CD4-positive, alpha-beta T cell (primary cell): ENCODE data around the gene GARIN5B. TPM values are rescaled to one million over a fixed set of nuclear protein-coding genes. Genes with fewer than 3 reads are reported as not detected.

ENCODE experiments used
- ATAC-seq: fragments of 200-7000 bp; cut with Tn5 transposase; one replicate; pipeline ENCODE4 v1.10.0; 2022; ENCODE audit warnings: mild to moderate bottlenecking; ENCODE audit not compliant: poor library complexity
- CTCF ChIA-PET: fragments of 350-600 bp; sonication (Branson Sonifier 250); formaldehyde crosslinking; loops from one replicate; lab custom pipeline; 2021; ENCODE audit warnings: antibody characterized with exemption, inconsistent platforms; lab: Charles Lee
- POLR2A ChIA-PET: fragments of 350-600 bp; sonication (Branson Sonifier 250); formaldehyde crosslinking; loops from one replicate; lab custom pipeline; 2021; ENCODE audit warnings: antibody characterized with exemption, inconsistent platforms; lab: Charles Lee
- DNase-seq, 14 experiments: peaks; one replicate each; pipeline ENCODE4 v3.0.0-alpha.2; 2013 to 2020; ENCODE audit warnings: mixed read lengths in 2 of 14
- H3K27ac ChIP-seq, 2 donors: one replicate each; pipeline versions ENCODE4 v1.5.1 to v1.7.0; 2013; ENCODE audit warnings: low read length in 2 of 2, low read depth in 1 of 2, mild to moderate bottlenecking in 1 of 2
- H3K27me3 ChIP-seq, 2 experiments: 1 replicate in 1 of 2; 2 replicates in 1 of 2; pipeline versions ENCODE4 v1.6.1 to v1.7.0; 2013; ENCODE audit warnings: low read length in 2 of 2, control low read depth in 1 of 2, mild to moderate bottlenecking in 1 of 2, moderate library complexity in 1 of 2; ENCODE audit not compliant: insufficient read depth in 2 of 2, control insufficient read depth in 1 of 2
- H3K36me3 ChIP-seq: one replicate; pipeline ENCODE4 v1.6.1; 2013; ENCODE audit warnings: low read length, control low read depth; ENCODE audit not compliant: insufficient read depth
- H3K4me1 ChIP-seq: one replicate; pipeline ENCODE4 v1.6.1; 2013; ENCODE audit warnings: low read length, control low read depth; ENCODE audit not compliant: insufficient read depth
- H3K4me3 ChIP-seq: one replicate; pipeline ENCODE4 v1.5.1; 2013; ENCODE audit warnings: mild to moderate bottlenecking, low read length, moderate library complexity
- H3K9me3 ChIP-seq, 2 experiments: 1 replicate in 1 of 2; 2 replicates in 1 of 2; pipeline versions ENCODE4 v1.6.1 to v1.7.0; 2013; ENCODE audit warnings: low read length in 2 of 2, mild to moderate bottlenecking in 2 of 2, control low read depth in 1 of 2, moderate library complexity in 1 of 2; ENCODE audit not compliant: control insufficient read depth in 1 of 2, insufficient read depth in 1 of 2
- H3K27ac Mint-ChIP-seq: one replicate; pipeline ENCODE4 v1.8.0; 2020; ENCODE audit warnings: mixed read lengths
- H3K27me3 Mint-ChIP-seq: one replicate; pipeline ENCODE4 v1.8.0; 2021; ENCODE audit warnings: mixed read lengths
- H3K36me3 Mint-ChIP-seq: one replicate; pipeline ENCODE4 v1.8.0; 2021; ENCODE audit warnings: low read depth, mixed read lengths
- H3K4me1 Mint-ChIP-seq: one replicate; pipeline ENCODE4 v1.8.0; 2021; ENCODE audit warnings: low read depth, mixed read lengths
- H3K4me3 Mint-ChIP-seq: one replicate; pipeline ENCODE4 v1.8.0; 2020; ENCODE audit warnings: mild to moderate bottlenecking, mixed read lengths
- H3K9me3 Mint-ChIP-seq: one replicate; pipeline ENCODE4 v1.8.0; 2020; ENCODE audit warnings: mixed read lengths
- intact Hi-C, 2 experiments: fragments of 100-400 bp; cut with DNase I in 1 of 2; cut with micrococcal nuclease in 1 of 2; formaldehyde crosslinking; loops; one replicate each; pipeline versions ENCODE4 v1.15.1 to v1.9.0; 2023 to 2025; cut with DNase I, micrococcal nuclease
- total RNA-seq, 174 experiments: library from RNA in 2 of 174; stranded (reverse) in 2 of 174; gene quantifications; one replicate each; pipeline ENCODE4 v1.2.3 and lab custom pipeline; 2021 to 2026
- TF ChIP-seq, protein P1 (sequence below): fragments of 200-600 bp; IDR thresholded peaks from one replicate; pipeline ENCODE4 v1.8.0; 2022; ENCODE audit warnings: antibody characterized with exemption, mild to moderate bottlenecking

Gene GARIN5B
- total RNA-seq, 2 experiments from 2014 or later, result 0.08 TPM; not detected in 1

DNA sequence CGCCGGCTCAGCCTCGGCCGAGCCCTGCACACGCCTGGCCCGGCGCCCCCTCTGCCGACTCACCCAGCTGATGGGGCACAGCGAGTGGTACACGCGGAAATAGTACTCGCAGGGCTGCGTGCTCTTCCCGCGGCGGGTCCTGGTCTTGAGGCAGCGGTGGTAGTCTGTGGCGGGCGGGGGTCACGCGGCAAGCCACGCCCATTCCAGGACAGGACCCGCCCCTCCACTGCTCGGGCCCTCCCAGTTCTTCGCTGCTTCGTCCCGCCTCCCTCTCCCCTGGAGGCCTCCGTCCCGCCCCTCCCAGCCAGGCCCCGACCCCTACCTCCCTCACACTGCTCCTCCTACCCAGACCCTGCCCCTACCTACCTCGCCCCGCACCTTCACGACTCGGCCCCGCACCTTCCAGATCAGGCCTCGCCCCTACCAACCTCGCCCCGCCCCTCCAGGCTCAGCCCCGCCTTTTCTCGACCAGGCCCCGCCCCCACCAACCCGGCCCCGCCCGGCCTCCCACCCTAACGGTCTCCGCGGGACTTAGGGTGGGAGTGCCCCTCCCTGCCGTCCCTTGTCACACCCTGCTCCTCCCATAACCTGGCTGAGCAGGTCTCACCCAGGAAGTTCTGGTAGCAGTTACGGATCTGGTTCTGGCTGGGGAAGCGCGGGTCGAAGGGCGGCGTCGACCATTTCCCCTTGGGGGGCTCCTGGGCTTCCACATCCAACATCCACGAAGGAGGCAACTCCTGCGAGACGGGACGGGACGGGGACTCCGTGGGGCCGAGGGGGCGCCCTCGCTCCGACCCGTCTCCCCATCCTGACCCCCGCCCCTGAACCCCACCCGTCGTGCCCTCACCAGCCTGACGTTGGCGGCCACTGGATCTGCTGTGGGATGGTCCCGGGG is 9.0 kb downstream of the GARIN5B start:
- peaks cover 29% of the 10 kb centered on the region for H3K4me1 ChIP-seq
- Mint-ChIP-seq H3K9me3 (no peaks in the 10 kb centered on the region), H3K4me1 (peaks cover 25% of the 10 kb centered on the region), H3K27ac (no peak overlapping the region), H3K36me3 (no peaks in the 10 kb centered on the region), H3K4me3 (peak overlapping the region; percentile 51), H3K27me3 (peaks cover 58% of the 10 kb centered on the region)
- peak overlapping the region; percentile 54 for H3K4me3 ChIP-seq
- intact Hi-C loops, result loop anchor here (1.0 to 5.0 kb wide), 3 partner anchors 14 to 33 kb away; partner anchors contain the start of genes KMT5C (in 1 of the 2) and RPL28 (in 1 of the 2)
- H3K36me3 ChIP-seq, result no peaks in the 10 kb centered on the region
- ChIA-PET CTCF (no interaction called here), POLR2A (interaction anchor here (1.4 kb wide), 1 partner anchor 30 kb away, joined by 6 read pairs; the partner anchor contains the start of gene TMEM238)
- H3K9me3 ChIP-seq, result peaks cover 0 to 27% of the 10 kb centered on the region in 2 experiments
- peaks cover 34% of the 10 kb centered on the region in 2 experiments for H3K27me3 ChIP-seq
- TF ChIP-seq, protein P1, sequence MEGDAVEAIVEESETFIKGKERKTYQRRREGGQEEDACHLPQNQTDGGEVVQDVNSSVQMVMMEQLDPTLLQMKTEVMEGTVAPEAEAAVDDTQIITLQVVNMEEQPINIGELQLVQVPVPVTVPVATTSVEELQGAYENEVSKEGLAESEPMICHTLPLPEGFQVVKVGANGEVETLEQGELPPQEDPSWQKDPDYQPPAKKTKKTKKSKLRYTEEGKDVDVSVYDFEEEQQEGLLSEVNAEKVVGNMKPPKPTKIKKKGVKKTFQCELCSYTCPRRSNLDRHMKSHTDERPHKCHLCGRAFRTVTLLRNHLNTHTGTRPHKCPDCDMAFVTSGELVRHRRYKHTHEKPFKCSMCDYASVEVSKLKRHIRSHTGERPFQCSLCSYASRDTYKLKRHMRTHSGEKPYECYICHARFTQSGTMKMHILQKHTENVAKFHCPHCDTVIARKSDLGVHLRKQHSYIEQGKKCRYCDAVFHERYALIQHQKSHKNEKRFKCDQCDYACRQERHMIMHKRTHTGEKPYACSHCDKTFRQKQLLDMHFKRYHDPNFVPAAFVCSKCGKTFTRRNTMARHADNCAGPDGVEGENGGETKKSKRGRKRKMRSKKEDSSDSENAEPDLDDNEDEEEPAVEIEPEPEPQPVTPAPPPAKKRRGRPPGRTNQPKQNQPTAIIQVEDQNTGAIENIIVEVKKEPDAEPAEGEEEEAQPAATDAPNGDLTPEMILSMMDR, result no peak
- H3K27ac ChIP-seq, result no peak overlapping the region
- DNase-seq, result peak; percentile 30 to 85 (median 60)
- peak; percentile 67 for ATAC-seq

GRCh38 chr19:55353356-55353802 is 9.7 kb downstream of the GARIN5B start:
- Histone ChIP-seq H3K4me3 (peak overlapping the region; percentile 54), H3K36me3 (no peaks in the 10 kb centered on the region), H3K9me3 (peaks cover 0 to 28% of the 10 kb centered on the region in 2 experiments), H3K27me3 (peaks cover 34% of the 10 kb centered on the region in 2 experiments), H3K27ac (no peak overlapping the region), H3K4me1 (peaks cover 29% of the 10 kb centered on the region)
- CTCF ChIA-PET, result no interaction called here
- DNase-seq, result no peak
- TF ChIP-seq, protein P1, result no peak
- peaks cover 58% of the 10 kb centered on the region for H3K27me3 Mint-ChIP-seq
- peak overlapping the region; percentile 70 for H3K4me3 Mint-ChIP-seq
- POLR2A ChIA-PET, result interaction anchor here (1.4 kb wide), 1 partner anchor 31 kb away, joined by 6 read pairs; the partner anchor contains the start of gene TMEM238
- H3K9me3 Mint-ChIP-seq, result no peaks in the 10 kb centered on the region
- no peaks in the 10 kb centered on the region for H3K36me3 Mint-ChIP-seq
- H3K4me1 Mint-ChIP-seq, result peaks cover 25% of the 10 kb centered on the region
- intact Hi-C loops, result loop anchor here in 1 of 2 experiments (5.0 kb wide), 1 partner anchor 34 kb away; the partner anchor contains the start of gene RPL28
- ATAC-seq, result peak; percentile 12
- no peak overlapping the region for H3K27ac Mint-ChIP-seq

- POLR2A ChIA-PET, result interaction anchor here (0.6 to 1.4 kb wide), 3 partner anchors 8 to 32 kb away, joined by 3 to 6 read pairs (median 3); partner anchors contain the start of genes KMT5C and TMEM238
- Mint-ChIP-seq H3K9me3 (no peaks in the 10 kb centered on the region), H3K27ac (no peak overlapping the region), H3K4me1 (peaks cover 25% of the 10 kb centered on the region), H3K4me3 (peak overlapping the region; percentile 70), H3K36me3 (no peaks in the 10 kb centered on the region), H3K27me3 (peaks cover 58% of the 10 kb centered on the region)
- CTCF ChIA-PET, result interaction anchor here (1.3 kb wide), 1 partner anchor 13 kb away, joined by 3 read pairs; no protein-coding TSS in a partner anchor
- H3K27ac ChIP-seq, result no peak overlapping the region
- no peak for ATAC-seq
- H3K27me3 ChIP-seq, result peaks cover 34% of the 10 kb centered on the region in 2 experiments
- no peaks in the 10 kb centered on the region for H3K36me3 ChIP-seq
- TF ChIP-seq, protein P1, result no peak
- DNase-seq, result no peak
- intact Hi-C loops, result loop anchor here in 1 of 2 experiments (5.0 kb wide), 1 partner anchor 35 kb away; the partner anchor contains the start of gene RPL28
- no peak overlapping the region for H3K4me3 ChIP-seq
- peaks cover 29% of the 10 kb centered on the region for H3K4me1 ChIP-seq
- peaks cover 0 to 31% of the 10 kb centered on the region in 2 experiments for H3K9me3 ChIP-seq
Observed at GRCh38 chr19:55352549-55353145, 10.4 kb downstream of the GARIN5B start.
